SK-N-SH (cell line): ENCODE measurements around the gene GK. TPM values are rescaled to one million over a fixed set of nuclear protein-coding genes. Genes with fewer than 3 reads are reported as not detected.

Experiments
- CTCF ChIA-PET: fragments of 300-600, 350-600 bp; formaldehyde crosslinking; extraction: SDS; loops from one replicate; lab custom pipeline; 2021; lab: Yijun Ruan, JAX
- POLR2A ChIA-PET: fragments of 350-600 bp; sonication (Branson Sonifier 250); formaldehyde crosslinking; extraction: SDS; loops from one replicate; lab custom pipeline; 2020; ENCODE audit warnings: antibody characterized with exemption, inconsistent platforms; lab: Yijun Ruan, JAX
- DNase-seq: peaks from one replicate; pipeline ENCODE4 v3.0.0; 2012
- H2AFZ ChIP-seq: fragments of 200-600 bp; sonication (generic); 2 replicates; pipeline ENCODE4 v1.8.1; 2016; ENCODE audit warnings: antibody characterized with exemption, mild to moderate bottlenecking, low read depth
- H3F3A ChIP-seq: fragments of 200-600 bp; sonication (generic); replicated peaks from 2 replicates; pipeline ENCODE3; 2016; ENCODE audit warnings: antibody characterized with exemption, mild to moderate bottlenecking; ENCODE audit not compliant: insufficient read depth
- H3K27ac ChIP-seq, 2 experiments: fragments of 200-500 bp in 1 of 2; fragments of 200-600 bp in 1 of 2; sonication (Bioruptor generic) in 1 of 2; sonication (generic), shearing (Covaris generic) in 1 of 2; 2 replicates each; pipeline versions ENCODE4 v1.5.1 to v1.6.1; 2014 to 2016; ENCODE audit warnings: low read depth in 2 of 2, inconsistent platforms in 1 of 2, low read length in 1 of 2, mild to moderate bottlenecking in 1 of 2, mixed read lengths in 1 of 2
- H3K27me3 ChIP-seq: fragments of 200-600 bp; sonication (generic), shearing (Covaris generic); 2 replicates; pipeline ENCODE4 v1.6.1; 2016; ENCODE audit warnings: mixed run types; ENCODE audit not compliant: insufficient read depth
- H3K36me3 ChIP-seq, 2 experiments: fragments of 200-500 bp in 1 of 2; fragments of 200-600 bp in 1 of 2; sonication (Bioruptor generic) in 1 of 2; sonication (generic) in 1 of 2; replicated peaks in 1 of 2; 2 replicates each; pipeline versions ENCODE3 to v1.5.1; 2014 to 2016; ENCODE audit warnings: low read length in 1 of 2, mild to moderate bottlenecking in 1 of 2; ENCODE audit not compliant: insufficient read depth in 2 of 2, control insufficient read depth in 1 of 2
- H3K4me1 ChIP-seq, 2 experiments: fragments of 200-500 bp in 1 of 2; fragments of 200-600 bp in 1 of 2; sonication (Bioruptor generic) in 1 of 2; sonication (generic), shearing (Covaris generic) in 1 of 2; 2 replicates each; pipeline versions ENCODE4 v1.5.1 to v1.6.1; 2014 to 2016; ENCODE audit warnings: low read depth in 1 of 2, low read length in 1 of 2, mixed run types in 1 of 2; ENCODE audit not compliant: insufficient read depth in 2 of 2, control insufficient read depth in 1 of 2
- H3K4me2 ChIP-seq: fragments of 200-600 bp; sonication (generic), shearing (Covaris generic); 2 replicates; pipeline ENCODE4 v1.6.1; 2017; ENCODE audit warnings: mixed run types
- H3K4me3 ChIP-seq, 2 experiments: fragments of 200-500 bp in 1 of 2; fragments of 200-600 bp in 1 of 2; sonication (Bioruptor generic) in 1 of 2; sonication (generic), shearing (Covaris generic) in 1 of 2; 2 replicates each; pipeline versions ENCODE4 v1.5.1 to v1.8.1; 2014 to 2016; ENCODE audit warnings: low read depth in 2 of 2, inconsistent platforms in 1 of 2, low read length in 1 of 2, mild to moderate bottlenecking in 1 of 2, mixed read lengths in 1 of 2, moderate library complexity in 1 of 2
- H3K79me2 ChIP-seq: fragments of 200-600 bp; sonication (generic); 2 replicates; pipeline ENCODE4 v1.8.1; 2017; ENCODE audit warnings: mild to moderate bottlenecking; ENCODE audit not compliant: insufficient read depth
- H3K9ac ChIP-seq: fragments of 200-600 bp; sonication (generic); 2 replicates; pipeline ENCODE4 v1.6.1; 2017; ENCODE audit warnings: mixed run types
- H3K9me2 ChIP-seq: fragments of 200-600 bp; sonication (generic); 2 replicates; pipeline ENCODE4 v1.6.1; 2017; ENCODE audit warnings: mixed run types
- H3K9me3 ChIP-seq: fragments of 200-600 bp; sonication (generic); 2 replicates; pipeline ENCODE4 v1.6.1; 2017; ENCODE audit warnings: mixed run types, mild to moderate bottlenecking, moderate library complexity
- H4K20me1 ChIP-seq: fragments of 200-600 bp; sonication (generic); 2 replicates; pipeline ENCODE4 v1.6.1; 2017; ENCODE audit warnings: mild to moderate bottlenecking, mixed run types; ENCODE audit not compliant: insufficient read depth
- CHD2 ChIP-seq: fragments of 150-350 bp; IDR thresholded peaks from 2 replicates; pipeline ENCODE4 v1.6.1; 2018; ENCODE audit warnings: low read length; ENCODE audit not compliant: partially characterized antibody
- ELF1 ChIP-seq: IDR thresholded peaks from 2 replicates; pipeline ENCODE4 v1.4.0; 2012
- EZH2phosphoT487 ChIP-seq: fragments of 200-600 bp; sonication (generic); IDR thresholded peaks from 2 replicates; pipeline ENCODE4 v1.6.1; 2017; ENCODE audit warnings: low read depth, mixed run types, mild to moderate bottlenecking, antibody characterized with exemption, moderate library complexity, borderline replicate concordance
- FOXJ3 ChIP-seq: sonication (generic); formaldehyde crosslinking; IDR thresholded peaks from 2 replicates; pipeline ENCODE4 v1.5.1; 2020; ENCODE audit warnings: mild to moderate bottlenecking, missing genetic modification reagents
- MEF2A ChIP-seq: IDR thresholded peaks from 2 replicates; pipeline ENCODE4 v1.4.0; 2012; ENCODE audit warnings: low read depth, borderline replicate concordance
- MXI1 ChIP-seq: IDR thresholded peaks from 2 replicates; pipeline ENCODE4 v1.6.1; 2012; ENCODE audit warnings: mild to moderate bottlenecking, low read depth, low read length, improper control_type of control experiment
- PBX3 ChIP-seq: IDR thresholded peaks from 2 replicates; pipeline ENCODE4; 2012
- POLR2AphosphoS5 ChIP-seq: IDR thresholded peaks from 2 replicates; pipeline ENCODE4 v1.6.1; 2012; ENCODE audit warnings: low read depth, low read length
- RAD21 ChIP-seq: IDR thresholded peaks from 2 replicates; pipeline ENCODE4 v1.6.1; 2012; ENCODE audit warnings: mild to moderate bottlenecking, low read length
- RCOR1 ChIP-seq: fragments of 150-350 bp; IDR thresholded peaks from 2 replicates; pipeline ENCODE4 v1.6.1; 2017; ENCODE audit warnings: antibody characterized with exemption, low read length
- REST ChIP-seq: IDR thresholded peaks from 2 replicates; pipeline ENCODE4 v1.6.1; 2012; ENCODE audit warnings: mild to moderate bottlenecking, low read depth, low read length, moderate library complexity
- SMC3 ChIP-seq: IDR thresholded peaks from 2 replicates; pipeline ENCODE4 v1.6.1; 2012; ENCODE audit warnings: low read depth, low read length, improper control_type of control experiment
- USF1 ChIP-seq: IDR thresholded peaks from 2 replicates; pipeline ENCODE4 v1.4.0; 2012; ENCODE audit warnings: low read depth, borderline replicate concordance
- ZBTB33 ChIP-seq: IDR thresholded peaks from 2 replicates; pipeline ENCODE4 v1.4.0; 2012; ENCODE audit warnings: low read depth, borderline replicate concordance
- WGBS: methylation state at CpG from one replicate; pipeline ENCODE4 v1.1.6; 2017; ENCODE audit warnings: low lambda C conversion rate; 5-methylcytosine and 5-hydroxymethylcytosine counted together
- polyA plus RNA-seq, 3 experiments: library from polyadenylated mRNA; depleted of rRNA; stranded (reverse); fragments of >200 nt; gene quantifications; 2 replicates each; pipeline ENCODE4 v1.2.3, GENCODE V29; 2012

The GK gene
- polyA plus RNA-seq, 1 of the 3 experiments (the other 2 are of a cell fraction), result 2.2 TPM

- Histone ChIP-seq H3K4me3 (no peak overlapping the region), H3F3A (no peaks in the 10 kb centered on the region), H3K4me1 (no peaks in the 10 kb centered on the region; a peak in 1 of 4 replicates), H2AFZ (no peak overlapping the region), H3K27me3 (no peaks in the 10 kb centered on the region), H3K36me3 (no peaks in the 10 kb centered on the region), H3K9ac (no peak overlapping the region), H3K4me2 (peak overlapping the region; percentile 25; the same call in 1 of the 2 replicates), H3K79me2 (no peaks in the 10 kb centered on the region), H4K20me1 (no peaks in the 10 kb centered on the region), H3K9me3 (no peaks in the 10 kb centered on the region), H3K27ac (no peak overlapping the region), H3K9me2 (no peaks in the 10 kb centered on the region; the same call in 1 of the 2 replicates)
- ChIA-PET CTCF (interaction anchor here (1.0 to 1.4 kb wide), 3 partner anchors 20 to 84 kb away, joined by 3 to 4 read pairs (median 4); no protein-coding TSS in a partner anchor), POLR2A (no interaction called here)
- 53% methylated on average over 2 of the region's 2 CpGs for WGBS
- no peak for TF ChIP-seq SMC3
- no peak for TF ChIP-seq ELF1
- TF ChIP-seq EZH2phosphoT487, result no peak
- TF ChIP-seq REST, result no peak
- TF ChIP-seq ZBTB33, result no peak
- TF ChIP-seq RCOR1, result no peak
- no peak for TF ChIP-seq CHD2
- TF ChIP-seq FOXJ3 (CRISPR knock-in tag), result no peak
- TF ChIP-seq MEF2A, result no peak
- TF ChIP-seq MXI1, result no peak
- TF ChIP-seq RAD21, result no peak
- no peak for TF ChIP-seq POLR2AphosphoS5
- no peak for TF ChIP-seq USF1
- no peak for TF ChIP-seq PBX3
- no peak for DNase-seq
These were observed 1.9 kb downstream of the GK start for GRCh38 chrX:30654989-30655607.
